GM19099 (cell line): Measurements from ENCODE around the gene TSPAN14.

Experiments
- POLR2A ChIP-seq: IDR thresholded peaks from 3 replicates; pipeline ENCODE4 v1.6.1; 2011; ENCODE audit warnings: low read depth; ENCODE audit not compliant: insufficient read length; ENCODE audit errors: extremely low read depth

TSPAN14 gene

GRCh38 chr10:80485076-80485945, 31.2 kb downstream of the TSPAN14 start:
- TF ChIP-seq POLR2A: no peak

GRCh38 chr10:80485946-80486764, 32.0 kb downstream of the TSPAN14 start:
- no peak for TF ChIP-seq POLR2A

- no peak for TF ChIP-seq POLR2A
Observed at GRCh38 chr10:80486785-80487420, 32.8 kb downstream of the TSPAN14 start.

GRCh38 chr10:80487421-80487785, 33.3 kb downstream of the TSPAN14 start:
- TF ChIP-seq POLR2A: no peak

- TF ChIP-seq POLR2A: no peak
Observed at GRCh38 chr10:80487791-80488538, 33.9 kb downstream of the TSPAN14 start.

- TF ChIP-seq POLR2A: no peak
Observed at GRCh38 chr10:80488539-80489066, 34.5 kb downstream of the TSPAN14 start.

GRCh38 chr10:80489371-80490112, 35.4 kb downstream of the TSPAN14 start:
- TF ChIP-seq POLR2A: no peak

- TF ChIP-seq POLR2A: no peak
Observed at GRCh38 chr10:80491251-80492102, 37.4 kb downstream of the TSPAN14 start.

GRCh38 chr10:80492848-80493521, 38.9 kb downstream of the TSPAN14 start:
- TF ChIP-seq POLR2A: no peak

GRCh38 chr10:80493522-80494051, 39.5 kb downstream of the TSPAN14 start:
- TF ChIP-seq POLR2A: no peak

- TF ChIP-seq POLR2A: no peak
Observed at GRCh38 chr10:80496555-80497172, 42.6 kb downstream of the TSPAN14 start.

GRCh38 chr10:80497187-80498077, 43.3 kb downstream of the TSPAN14 start:
- no peak for TF ChIP-seq POLR2A
